Measurements from ENCODE around the gene SFXN5. TPM values are rescaled to one million over a fixed set of nuclear protein-coding genes. Genes with fewer than 3 reads are reported as not detected.

SFXN5 gene
- total RNA-seq, 1 donor from 2014 or later, result 19.5 TPM

DNA sequence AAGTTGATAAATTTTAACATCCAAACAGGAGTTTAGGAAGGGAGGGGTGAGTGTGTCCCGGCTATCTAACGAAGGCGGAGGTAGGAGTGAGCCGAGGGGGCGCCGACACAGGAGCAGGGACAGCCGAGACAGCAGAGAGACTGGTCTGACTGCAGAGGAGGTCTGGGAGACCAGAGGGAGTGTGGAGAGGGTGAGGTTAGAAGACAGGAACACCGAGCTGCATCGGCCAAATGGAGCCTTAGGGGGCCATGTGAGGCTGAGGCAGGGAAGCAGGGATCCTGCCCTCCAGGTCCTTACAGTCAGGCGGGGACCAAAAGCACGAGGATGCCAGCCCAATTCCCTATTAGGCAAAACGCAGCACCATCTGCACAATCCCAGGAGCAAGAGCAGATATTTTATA lies 67.0 kb downstream of the SFXN5 start:
- ATAC-seq (no peak), DNase-seq (ENCODE audit: low spot score) (no peak)
- intact Hi-C loops (cut with DNase I), result no loop called here

GRCh38 chr2:73003027-73003426 lies 68.5 kb downstream of the SFXN5 start:
- DNase-seq (ENCODE audit: low spot score) (no peak), ATAC-seq (no peak)
- intact Hi-C loops (cut with DNase I), result no loop called here

DNA sequence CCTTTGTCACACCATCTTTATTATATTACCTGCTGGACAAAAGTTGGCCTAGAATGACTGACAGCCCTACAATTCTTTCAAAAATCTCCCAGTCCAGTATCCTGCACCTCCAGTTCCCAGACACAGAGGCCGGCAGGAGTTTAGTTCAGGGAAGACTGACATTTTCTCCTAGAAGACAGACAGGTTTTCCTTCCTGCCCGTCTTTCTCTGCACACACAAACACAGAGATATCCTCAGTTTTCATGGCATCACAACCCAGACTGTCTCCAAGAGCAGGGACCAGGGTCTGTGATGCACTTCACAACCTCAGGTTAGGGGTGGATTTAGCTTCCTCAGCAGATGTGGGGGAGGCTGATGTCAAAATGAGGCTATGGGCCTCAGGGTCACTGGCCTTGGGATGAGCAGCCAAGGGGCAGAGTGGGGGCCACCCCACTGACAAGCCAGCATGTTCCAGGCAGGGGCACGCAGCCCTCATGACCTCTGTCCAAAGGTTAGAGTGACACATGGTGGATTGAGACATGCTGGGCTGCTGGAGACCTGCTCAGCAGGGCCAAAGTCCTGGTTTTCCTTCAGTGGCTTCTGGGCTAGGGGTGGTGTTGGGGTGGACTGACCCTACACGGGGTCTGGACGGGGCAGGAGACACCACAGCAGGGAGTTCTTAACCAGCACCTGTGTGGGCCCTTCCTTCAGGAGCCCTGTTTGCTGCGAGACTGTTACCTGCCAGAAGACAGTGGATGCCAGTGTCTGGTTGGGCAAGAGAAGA lies 70.5 kb downstream of the SFXN5 start:
- no peak for ATAC-seq
- no peak for DNase-seq (ENCODE audit: low spot score)
- intact Hi-C loops (cut with DNase I), result no loop called here

GRCh38 chr2:72999729-73000725 lies 71.5 kb downstream of the SFXN5 start:
- no peak for ATAC-seq
- DNase-seq (ENCODE audit: low spot score), result peak; percentile 22
- intact Hi-C loops (cut with DNase I), result no loop called here

GRCh38 chr2:72998724-72999123 lies 72.8 kb downstream of the SFXN5 start:
- no peak for ATAC-seq
- DNase-seq (ENCODE audit: low spot score), result no peak
- intact Hi-C loops (cut with DNase I), result no loop called here

GRCh38 chr2:72998234-72998651 lies 73.3 kb downstream of the SFXN5 start:
- no peak for ATAC-seq
- peak; percentile 30 for DNase-seq (ENCODE audit: low spot score)
- intact Hi-C loops (cut with DNase I), result no loop called here

GRCh38 chr2:72996117-72996502 lies 75.4 kb downstream of the SFXN5 start:
- DNase-seq (ENCODE audit: low spot score) (no peak), ATAC-seq (no peak)
- intact Hi-C loops (cut with DNase I), result no loop called here

- ATAC-seq, result no peak
- intact Hi-C loops (cut with DNase I), result no loop called here
- no peak for DNase-seq (ENCODE audit: low spot score)
Measured at GRCh38 chr2:72995430-72996116, 75.9 kb downstream of the SFXN5 start.

DNA sequence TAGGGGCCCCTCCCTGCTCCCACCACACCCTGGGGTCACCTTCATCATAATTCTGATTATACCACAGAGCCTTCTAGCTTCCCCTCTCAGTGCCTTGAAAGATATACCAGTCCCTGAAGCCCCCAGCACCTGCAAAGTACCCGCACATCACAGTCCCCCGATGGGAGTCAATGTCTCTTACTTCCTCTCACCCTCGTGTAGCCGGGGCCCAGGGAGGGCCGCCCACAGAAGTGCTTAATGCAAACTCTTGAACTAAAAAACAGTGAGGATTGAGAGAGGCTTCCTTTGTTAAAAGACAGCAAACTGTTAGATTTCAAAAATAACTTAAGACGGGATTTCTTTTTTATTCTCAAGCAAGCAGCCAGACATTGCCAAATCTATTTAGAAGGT lies 76.5 kb downstream of the SFXN5 start:
- ATAC-seq (no peak), DNase-seq (ENCODE audit: low spot score) (no peak)
- intact Hi-C loops (cut with DNase I), result loop anchor here (5.0 kb wide), 3 partner anchors 77 to 182 kb away; partner anchors contain the start of gene SFXN5

- DNase-seq (ENCODE audit: low spot score) (no peak), ATAC-seq (no peak)
- intact Hi-C loops (cut with DNase I), result loop anchor here (5.0 kb wide), 3 partner anchors 78 to 183 kb away; partner anchors contain the start of gene SFXN5
Measured at GRCh38 chr2:72994282-72994990, 77.1 kb downstream of the SFXN5 start.

- ATAC-seq, result no peak
- no peak for DNase-seq (ENCODE audit: low spot score)
- intact Hi-C loops (cut with DNase I), result loop anchor here (5.0 kb wide), 3 partner anchors 78 to 183 kb away; partner anchors contain the start of gene SFXN5
Measured at GRCh38 chr2:72993933-72994280, 77.6 kb downstream of the SFXN5 start.

- ATAC-seq (peak; percentile 41), DNase-seq (ENCODE audit: low spot score) (no peak)
- intact Hi-C loops (cut with DNase I), result loop anchor here (5.0 kb wide), 3 partner anchors 79 to 184 kb away; partner anchors contain the start of gene SFXN5
Measured at GRCh38 chr2:72993147-72993932, 78.2 kb downstream of the SFXN5 start.

GRCh38 chr2:72992734-72993102 lies 78.8 kb downstream of the SFXN5 start:
- ATAC-seq, result no peak
- DNase-seq (ENCODE audit: low spot score), result no peak
- intact Hi-C loops (cut with DNase I), result loop anchor here (5.0 kb wide), 3 partner anchors 80 to 185 kb away; partner anchors contain the start of gene SFXN5

DNA sequence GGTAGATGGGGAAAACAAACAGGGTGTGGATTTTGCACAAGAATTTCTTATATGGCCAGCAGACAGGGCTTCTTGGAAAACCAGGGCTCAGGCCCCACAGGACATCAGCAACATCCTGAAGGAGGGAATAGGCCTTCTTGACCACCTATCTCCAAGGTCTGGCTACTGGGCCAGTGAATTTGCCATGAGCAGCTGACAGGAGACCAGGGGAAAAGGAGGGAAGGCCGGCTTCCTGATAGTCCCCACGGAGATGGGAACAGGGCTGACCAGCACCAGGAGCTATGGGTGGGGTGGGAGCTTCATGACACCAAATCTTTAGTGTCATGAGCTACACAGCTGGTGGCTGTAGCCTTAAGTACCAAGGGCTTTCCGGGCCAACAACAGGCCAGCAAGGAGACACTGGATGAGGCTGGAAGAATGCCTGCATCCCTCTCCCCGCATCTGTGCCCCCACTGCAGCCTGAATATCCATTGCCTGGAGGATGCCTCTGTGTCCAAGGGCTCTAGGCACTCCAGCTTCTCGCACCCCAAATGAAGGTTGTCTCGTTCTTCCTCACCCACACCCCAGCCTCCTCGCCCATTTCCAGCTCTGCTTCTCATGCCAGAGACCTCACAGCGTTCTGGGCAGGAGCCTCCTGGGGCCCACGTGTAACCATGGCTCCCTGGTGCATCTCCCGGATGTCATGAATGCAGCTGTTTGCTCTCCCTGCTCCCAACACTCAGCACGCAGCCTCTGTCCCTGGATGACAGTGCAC lies 79.4 kb downstream of the SFXN5 start:
- intact Hi-C loops (cut with DNase I), result loop anchor here (5.0 kb wide), 3 partner anchors 80 to 185 kb away; partner anchors contain the start of gene SFXN5
- ATAC-seq, result no peak
- no peak for DNase-seq (ENCODE audit: low spot score)

GRCh38 chr2:72991439-72991725 lies 80.1 kb downstream of the SFXN5 start:
- DNase-seq (ENCODE audit: low spot score) (no peak), ATAC-seq (no peak)
- intact Hi-C loops (cut with DNase I), result loop anchor here (5.0 kb wide), 3 partner anchors 81 to 186 kb away; partner anchors contain the start of gene SFXN5

DNA sequence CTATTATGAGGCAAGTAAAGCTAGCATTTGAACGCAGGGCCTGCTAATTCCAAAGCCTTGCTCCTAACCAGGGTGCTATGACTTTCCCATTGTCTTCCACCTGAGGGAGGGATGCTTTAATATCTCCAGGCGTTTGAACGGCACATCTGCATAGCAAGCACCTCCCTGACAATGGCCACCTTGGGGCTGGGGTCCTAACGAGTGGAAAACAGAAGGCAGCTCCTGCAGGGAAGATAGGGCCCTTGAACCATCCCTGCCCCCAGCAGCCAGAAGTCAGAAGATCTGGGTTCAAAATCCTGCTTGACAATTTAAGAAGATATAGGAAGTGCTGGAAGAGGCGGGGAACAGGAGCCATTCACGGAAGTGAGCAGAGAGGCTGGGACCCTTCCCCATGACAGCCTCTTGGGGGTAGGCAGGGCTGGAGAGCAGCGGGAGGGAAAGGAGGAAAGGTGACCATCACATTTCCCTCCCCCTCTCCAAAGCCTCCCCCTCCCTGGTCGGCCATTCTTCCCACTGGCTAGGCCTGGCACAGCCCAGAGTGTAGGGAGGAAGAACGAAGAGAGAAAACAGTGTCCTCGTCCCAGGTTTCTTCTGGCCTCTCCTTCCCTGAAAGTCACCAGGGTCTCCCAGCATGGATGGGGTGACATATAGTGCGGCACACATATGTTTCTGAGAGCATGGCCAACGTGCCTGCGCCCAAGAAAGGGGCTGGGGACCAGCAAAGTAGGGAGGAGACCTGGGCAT lies 80.6 kb downstream of the SFXN5 start:
- ATAC-seq (no peak), DNase-seq (ENCODE audit: low spot score) (peak; percentile 39)
- intact Hi-C loops (cut with DNase I), result loop anchor here (5.0 kb wide), 3 partner anchors 81 to 186 kb away; partner anchors contain the start of gene SFXN5
